ENCODE measurements around the gene GRIK4.
"Not testable (repeated sequence)": the region's sequence is repeated elsewhere in the genome, so short reads cannot be mapped to it uniquely, and the experiment has no call there.

GRIK4 gene

DNA sequence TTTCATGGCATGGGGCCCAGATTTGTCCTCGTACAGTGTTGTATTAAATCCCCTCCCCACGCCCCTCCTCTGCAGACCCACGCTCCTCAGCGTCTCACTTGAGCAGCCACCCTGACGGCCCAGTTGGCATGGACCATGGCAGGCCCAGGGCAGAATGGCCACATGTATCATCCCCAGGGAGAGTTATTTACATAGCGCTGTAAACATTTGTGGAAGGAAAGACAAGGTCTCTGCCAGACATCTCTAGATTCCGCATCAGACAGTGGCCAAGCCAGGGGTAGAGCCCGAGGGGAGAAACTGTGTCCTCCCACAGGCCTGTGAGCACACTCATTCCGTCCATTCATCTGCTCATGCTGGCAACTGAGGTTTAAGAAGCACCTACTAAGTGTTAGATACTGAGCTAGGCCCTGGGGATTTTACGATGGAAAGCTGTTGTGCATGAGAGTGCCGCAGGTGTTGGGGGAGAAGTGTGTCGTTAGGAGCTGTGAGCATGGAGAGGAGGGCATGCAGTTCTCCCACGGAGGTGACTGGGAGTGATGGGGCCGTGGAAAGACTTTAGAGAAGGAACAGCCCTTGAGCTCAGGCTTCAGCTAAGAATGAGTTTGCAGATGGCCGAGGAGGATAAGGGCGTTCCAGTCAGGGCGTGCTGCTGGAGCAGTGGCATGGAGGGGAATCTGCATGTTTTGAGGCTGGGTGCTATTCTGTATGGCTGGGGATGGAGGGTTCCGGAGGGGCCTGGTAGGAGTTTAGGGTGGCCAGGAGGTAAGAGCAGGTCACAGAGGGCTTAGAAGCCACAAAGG, 94.9 kb downstream of the GRIK4 start:
- DNase-seq (ENCODE audit: low spot score), result no peak

- no peak for DNase-seq (ENCODE audit: low spot score)
Measured at GRCh38 chr11:120608061-120608460, 96.5 kb downstream of the GRIK4 start.

- no peak for DNase-seq (ENCODE audit: low spot score)
Measured at GRCh38 chr11:120608760-120609211, 97.2 kb downstream of the GRIK4 start.

DNA sequence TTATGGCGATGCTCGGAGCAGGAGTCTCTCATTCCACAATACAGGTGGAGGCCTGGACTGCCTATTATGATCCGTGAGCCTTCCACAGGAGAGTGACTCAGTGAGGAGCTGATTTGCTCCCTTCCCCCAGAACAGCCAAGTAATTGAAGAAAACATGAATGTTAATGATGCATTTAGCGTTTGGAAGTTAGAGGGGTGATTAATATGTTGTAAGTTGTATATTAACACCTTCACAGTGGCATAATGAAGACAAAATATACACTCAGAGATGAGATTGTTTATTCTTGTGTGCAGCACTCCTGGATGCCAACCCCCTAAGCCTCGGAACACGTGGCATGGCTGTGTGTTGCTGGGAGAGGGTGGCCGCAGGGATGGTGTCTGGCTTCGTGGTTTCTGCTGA, 98.6 kb downstream of the GRIK4 start:
- DNase-seq (ENCODE audit: low spot score), result no peak

DNA sequence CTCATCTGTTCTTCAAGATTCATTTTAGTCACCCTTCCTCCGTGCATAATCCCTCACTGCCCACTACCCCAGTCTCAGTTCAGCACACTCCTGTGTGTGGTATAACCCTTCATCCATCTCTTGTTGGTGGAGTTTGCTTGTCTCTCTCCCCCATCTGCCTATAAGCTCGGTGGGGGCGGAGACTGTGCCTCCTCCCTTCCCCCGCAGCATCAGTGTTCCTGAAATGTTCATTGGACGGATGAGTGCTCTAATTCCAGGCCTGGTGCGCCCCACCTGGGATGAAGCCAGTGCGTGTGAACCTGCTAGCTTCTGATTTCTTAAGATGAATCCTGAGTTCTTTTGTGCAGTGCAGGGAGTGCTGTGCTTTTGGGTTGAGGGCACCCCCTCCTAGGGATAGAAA, 100.0 kb downstream of the GRIK4 start:
- DNase-seq (ENCODE audit: low spot score), result no peak

DNA sequence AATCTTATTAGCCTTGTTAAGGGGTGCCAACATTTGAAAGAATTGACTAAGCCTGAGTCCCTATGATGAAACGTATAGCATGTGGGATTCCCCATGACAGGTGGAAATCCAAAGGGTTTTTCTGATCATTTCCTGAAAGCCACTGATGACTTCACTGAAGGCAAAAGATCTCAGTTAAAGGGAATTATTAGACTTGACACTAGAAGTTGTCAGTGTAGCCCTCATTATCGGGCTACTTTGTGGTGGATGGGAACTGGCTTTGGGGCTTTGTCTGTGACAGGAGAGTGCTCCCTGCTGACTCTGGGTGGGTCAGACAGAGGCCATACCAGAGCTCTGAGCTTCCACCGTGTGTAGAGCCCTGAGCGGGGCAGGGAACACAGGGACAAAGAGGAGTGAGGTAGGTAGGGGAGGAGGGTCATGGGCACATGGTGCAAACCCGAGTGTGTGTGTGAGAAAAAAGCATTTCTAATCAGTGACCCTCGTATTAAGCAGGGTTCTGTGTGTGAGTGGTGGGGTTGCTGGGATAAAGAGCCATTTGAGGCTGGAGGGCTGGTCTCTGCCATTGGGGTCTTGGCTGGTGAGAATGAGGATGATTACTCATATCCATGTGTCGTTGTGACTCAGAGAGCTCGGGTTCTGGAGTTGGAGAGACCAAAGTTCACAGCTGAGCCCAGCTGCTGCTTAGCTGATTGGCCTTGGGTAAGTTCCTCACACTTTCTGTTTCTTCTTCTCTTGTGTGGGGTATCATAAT, 101.1 kb downstream of the GRIK4 start:
- DNase-seq (ENCODE audit: low spot score), result no peak

DNA sequence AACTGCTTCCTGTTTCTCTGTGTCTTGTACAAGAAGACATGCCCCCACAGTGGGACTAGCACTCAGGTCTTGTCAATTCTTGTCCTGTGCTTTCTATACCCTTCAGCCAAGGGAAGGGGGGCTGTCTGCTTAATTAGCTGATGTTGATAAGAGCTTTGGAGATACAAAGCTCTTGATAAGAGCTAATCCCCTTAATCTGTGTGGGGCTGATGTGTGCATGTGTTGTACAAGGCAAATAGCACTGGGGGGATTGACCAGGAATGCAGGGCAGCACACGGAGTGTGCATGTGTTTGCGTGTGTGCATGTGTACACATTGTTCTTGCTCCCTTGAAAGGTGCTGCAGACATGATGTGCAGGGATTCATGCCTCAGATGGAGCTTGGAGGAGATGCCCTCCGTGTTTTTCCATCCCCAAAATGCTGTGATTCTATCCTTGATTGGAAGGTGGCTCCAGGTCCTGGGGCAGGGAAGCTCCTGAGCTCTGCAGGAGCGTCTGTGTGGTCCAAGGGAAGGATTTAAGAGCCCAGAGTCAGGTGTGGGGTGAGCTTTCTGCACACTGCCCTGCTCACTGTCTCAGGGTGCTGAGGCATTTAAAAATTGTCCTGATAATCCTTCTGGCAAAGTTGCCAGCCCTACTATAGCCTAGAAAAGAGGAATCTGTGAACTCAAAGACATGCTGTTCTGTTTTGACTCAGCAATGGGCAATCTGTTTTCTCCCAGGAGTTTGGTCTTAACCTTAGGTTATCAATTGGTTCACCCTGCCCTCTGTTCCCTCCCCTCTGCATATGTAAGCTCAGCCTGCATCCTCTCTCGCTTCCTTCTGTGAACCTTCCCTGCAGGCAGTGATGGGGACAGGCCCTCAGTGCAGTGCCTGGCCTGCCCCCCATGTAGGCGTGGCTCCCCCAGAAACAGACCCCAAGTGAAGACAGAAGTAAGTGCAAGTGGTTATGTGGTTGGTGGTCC, 102.0 kb downstream of the GRIK4 start:
- DNase-seq (ENCODE audit: low spot score), result no peak

DNA sequence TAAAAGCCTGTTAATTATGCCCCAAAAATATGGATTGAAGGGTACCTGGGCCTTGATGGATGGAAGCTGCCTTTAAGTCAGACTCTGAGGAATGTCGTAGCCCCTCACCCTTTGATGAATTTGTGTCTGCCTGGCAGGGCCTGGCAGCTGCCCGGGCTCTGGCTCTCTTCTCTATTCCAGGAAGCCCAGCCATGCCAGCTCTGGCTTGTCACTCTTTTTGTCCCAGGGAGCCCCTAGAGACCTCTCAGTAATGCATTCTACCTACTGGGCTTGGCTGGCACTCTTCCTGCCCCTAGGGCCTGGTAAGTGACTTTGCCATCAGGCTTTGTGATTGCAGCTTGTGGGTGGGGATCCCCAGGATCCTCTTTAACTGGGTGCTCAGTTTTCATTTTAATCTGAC, 103.8 kb downstream of the GRIK4 start:
- no peak for DNase-seq (ENCODE audit: low spot score)

DNA sequence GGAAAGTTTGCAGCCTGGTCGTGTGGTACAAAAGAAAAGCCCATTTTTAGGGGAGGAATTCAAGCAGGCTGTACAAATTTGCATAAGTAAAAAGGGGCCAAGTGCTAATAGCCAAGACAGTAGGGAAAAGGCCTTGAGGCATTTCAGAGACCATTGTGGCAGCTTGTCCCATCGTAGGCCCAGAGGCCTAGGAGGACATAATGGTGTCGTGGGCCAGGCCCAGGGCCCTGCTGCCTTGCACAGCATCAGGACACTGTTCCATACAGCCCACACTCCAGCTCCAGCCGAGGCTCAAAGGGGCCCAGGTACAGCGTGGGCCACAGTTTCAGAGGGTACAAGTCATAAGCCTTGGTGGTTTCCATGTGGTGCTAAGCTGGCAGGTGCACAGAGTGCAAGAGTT, 106.9 kb downstream of the GRIK4 start:
- DNase-seq (ENCODE audit: low spot score), result no peak

- DNase-seq (ENCODE audit: low spot score), result peak; percentile 7
Measured at GRCh38 chr11:120622189-120622875, 110.8 kb downstream of the GRIK4 start.

- not testable (repeated sequence) for DNase-seq (ENCODE audit: low spot score)
Measured at GRCh38 chr11:120624992-120625391, 113.4 kb downstream of the GRIK4 start.

DNA sequence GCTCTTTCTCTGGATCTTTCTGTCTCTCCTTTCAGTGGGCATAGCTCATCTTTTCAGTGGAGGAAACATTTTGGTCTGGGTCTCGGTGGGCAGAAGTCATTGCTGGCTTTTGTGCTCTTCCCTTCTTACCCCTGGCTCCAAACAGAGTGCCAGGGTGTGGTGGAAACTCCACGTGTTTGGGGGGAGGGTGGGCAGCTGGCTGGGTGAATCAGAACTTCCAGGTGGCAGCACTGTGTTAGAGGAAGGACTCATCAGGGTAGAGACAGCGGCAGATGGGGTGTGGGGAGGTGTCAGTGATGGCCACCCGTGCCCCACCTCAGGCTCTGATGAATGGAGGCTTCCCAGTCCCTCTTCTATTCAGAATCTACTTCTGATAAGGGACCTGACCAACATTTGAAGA, 114.0 kb downstream of the GRIK4 start:
- no peak for DNase-seq (ENCODE audit: low spot score)

DNA sequence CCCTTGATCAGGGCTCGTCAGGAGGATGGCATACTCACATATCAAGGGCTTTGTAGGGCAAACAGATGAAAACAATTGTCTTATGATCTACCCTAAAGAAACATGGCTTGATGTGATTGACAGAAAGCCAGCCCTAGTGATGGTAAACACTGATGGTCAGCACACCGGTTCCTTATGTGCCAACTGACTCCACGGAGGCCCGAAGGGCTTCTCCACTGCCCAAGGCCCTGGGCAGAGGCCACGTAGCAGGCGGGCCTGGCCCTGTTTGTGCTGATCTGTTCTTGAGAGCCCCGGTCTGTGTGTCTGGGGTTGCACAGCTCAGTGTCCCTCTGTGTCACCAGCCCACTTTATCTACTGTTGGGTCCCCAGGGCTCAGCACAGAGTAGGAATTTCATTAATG, 115.2 kb downstream of the GRIK4 start:
- DNase-seq (ENCODE audit: low spot score), result no peak

GRCh38 chr11:120627327-120628163, 116.0 kb downstream of the GRIK4 start:
- DNase-seq (ENCODE audit: low spot score), result no peak

DNA sequence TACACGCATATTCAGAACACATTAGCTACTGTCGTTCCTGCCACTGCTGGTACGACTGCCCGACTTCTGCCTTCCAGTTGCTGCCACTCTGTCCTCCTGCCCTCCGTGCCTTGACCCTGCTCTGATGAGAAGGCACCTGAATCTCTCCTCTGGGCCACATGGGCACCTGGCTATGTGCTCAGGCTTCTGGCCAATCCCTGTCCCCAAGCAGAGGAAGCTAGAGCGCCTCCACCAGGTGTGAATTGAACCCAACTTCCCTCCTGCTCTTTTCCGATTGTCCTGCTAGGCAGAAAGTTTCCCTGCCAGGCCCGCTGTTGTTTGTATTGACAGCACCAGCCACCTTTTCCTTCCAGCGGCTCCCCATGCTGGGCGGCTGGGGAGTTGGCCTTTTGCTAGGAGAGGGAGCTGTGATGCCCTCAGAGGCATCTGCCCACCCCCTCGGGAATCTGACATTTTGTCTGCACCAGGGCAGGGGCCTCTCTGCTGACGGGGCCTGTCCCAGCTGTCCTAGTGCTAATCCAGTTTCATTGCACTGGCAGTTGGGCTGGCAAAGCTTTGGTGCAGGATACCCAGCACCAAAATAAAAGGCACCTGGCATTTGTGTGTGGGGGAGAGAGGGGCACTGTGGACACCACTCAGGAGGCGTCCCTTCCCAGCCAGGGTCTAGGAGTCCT, 118.0 kb downstream of the GRIK4 start:
- DNase-seq (ENCODE audit: low spot score), result no peak

DNA sequence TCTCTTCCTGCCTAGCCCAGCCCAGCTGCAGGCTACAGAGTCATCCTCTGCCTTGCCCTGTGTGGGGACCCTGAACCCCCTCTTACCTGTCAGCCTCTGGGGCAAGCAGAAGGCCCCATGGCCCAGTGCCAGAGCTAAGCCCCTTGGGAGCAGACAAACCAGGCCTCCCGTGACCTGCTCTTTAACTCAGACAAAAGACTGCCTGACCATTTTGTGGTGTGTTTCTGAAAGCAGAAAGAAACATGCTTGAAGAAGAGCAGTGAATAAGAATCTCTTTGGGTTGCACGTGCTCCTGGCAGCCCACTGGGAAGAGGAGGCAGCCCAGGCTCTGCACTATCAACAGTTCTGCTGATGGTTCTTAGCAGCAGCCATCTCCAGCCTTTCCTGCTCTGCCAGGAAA, 118.6 kb downstream of the GRIK4 start:
- no peak for DNase-seq (ENCODE audit: low spot score)

DNA sequence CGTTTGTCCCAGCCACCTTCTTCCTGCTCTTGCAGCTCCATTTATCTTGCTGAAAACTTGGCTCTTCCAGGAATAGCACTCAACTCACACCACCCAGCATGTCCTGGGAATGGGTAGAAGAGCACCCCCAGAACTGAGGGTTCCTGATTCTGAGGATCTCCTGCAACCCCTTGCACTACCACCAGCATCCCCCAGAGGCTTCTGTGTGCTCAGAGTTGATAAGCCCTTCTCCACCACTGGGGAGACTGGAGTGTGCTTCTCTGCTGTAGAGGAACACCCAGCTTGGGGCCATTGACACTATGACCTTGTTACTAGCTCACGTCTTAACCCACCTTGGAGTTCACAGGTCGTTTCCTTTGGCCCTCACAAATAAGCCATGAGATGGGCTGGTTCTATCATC, 121.0 kb downstream of the GRIK4 start:
- no peak for DNase-seq (ENCODE audit: low spot score)

DNA sequence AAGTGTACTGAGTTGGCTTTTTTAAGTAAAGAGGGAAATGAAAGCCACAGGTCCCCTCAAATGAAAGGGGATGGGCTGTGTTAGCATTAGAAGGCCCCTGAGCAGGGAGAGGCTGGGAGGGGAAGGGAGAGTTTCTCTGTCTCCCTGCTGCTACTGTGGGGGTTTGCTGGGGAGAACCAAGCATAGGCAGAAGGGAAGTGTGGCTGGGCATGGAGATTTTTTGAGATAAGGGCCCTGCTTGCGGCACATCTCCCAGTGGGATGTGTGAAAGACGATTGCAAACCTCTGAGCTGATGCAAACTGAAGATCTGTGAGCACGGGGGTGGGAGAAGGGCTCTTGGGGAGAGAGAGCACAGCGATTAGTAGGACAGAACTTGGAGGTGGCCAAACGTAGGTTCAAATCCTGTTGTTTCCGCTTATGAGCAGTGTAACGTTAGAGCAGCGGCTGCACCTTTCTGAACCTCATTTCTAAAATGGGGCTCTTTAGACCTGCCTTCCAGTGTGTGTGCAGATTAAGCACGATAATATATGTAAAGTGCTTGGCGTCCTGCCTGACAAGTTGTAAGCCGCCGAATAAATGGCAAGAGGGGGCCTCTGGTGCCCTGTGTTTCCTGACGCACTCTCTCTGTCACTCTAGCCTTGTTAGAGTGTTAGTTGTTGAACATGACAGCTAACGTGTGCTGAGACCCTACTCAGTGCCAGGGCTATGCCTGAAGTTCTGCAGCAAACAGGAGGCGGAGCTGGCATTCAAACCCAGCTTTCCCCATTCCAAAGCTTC, 122.3 kb downstream of the GRIK4 start:
- no peak for DNase-seq (ENCODE audit: low spot score)

DNA sequence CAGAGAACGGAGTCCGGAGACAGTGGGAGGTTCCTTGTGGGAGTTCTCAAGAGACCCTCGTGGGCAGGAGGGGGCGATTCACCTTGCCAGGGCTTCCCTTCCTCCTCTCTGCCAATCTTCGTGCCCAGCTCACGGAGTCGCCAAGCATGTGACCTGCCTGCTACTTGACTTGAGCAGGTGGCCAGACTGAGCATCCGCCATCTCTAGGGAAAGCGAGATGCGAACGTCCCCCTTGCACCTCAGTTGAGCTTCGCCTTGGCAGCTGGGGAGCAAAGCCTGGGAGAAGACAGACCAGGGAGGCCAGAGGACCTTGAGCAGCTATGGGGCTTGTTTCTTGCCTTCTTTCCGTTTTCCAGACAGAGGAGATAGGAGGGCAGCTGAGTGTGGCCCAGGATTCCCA, 123.2 kb downstream of the GRIK4 start:
- no peak for DNase-seq (ENCODE audit: low spot score)
